Endothelial cell of umbilical vein (primary cell): Measurements from ENCODE around the gene GPR108. TPM values are rescaled to one million over a fixed set of nuclear protein-coding genes. Genes with fewer than 3 reads are reported as not detected.
"Not testable (repeated sequence)": the region's sequence is repeated elsewhere in the genome, so short reads cannot be mapped to it uniquely, and the experiment has no call there.

Source experiments
- BruUV-seq: library from RNA; stranded (reverse); fragments of 400-500 nt; replicated peaks from 2 replicates; lab custom pipeline; 2021; lab: Mats Ljungman, UMichigan
- CTCF ChIA-PET: fragments of 300-600, 350-600 bp; sonication (Branson Sonifier 250); formaldehyde crosslinking; loops from one replicate; lab custom pipeline; 2021; ENCODE audit warnings: antibody characterized with exemption, inconsistent platforms; lab: Charles Lee
- POLR2A ChIA-PET: fragments of 300-600, 350-600 bp; sonication (Branson Sonifier 250); formaldehyde crosslinking; loops from one replicate; lab custom pipeline; 2021; ENCODE audit warnings: antibody characterized with exemption, inconsistent platforms; lab: Charles Lee
- DNase-seq: peaks from one replicate; pipeline ENCODE4 v3.0.0-alpha.2; 2011; ENCODE audit warnings: low read depth, low spot score
- FAIRE-seq: peaks from 2 replicates; lab custom pipeline; 2011; peaks lifted over from hg19 to GRCh38; lab: Jason Lieb, UNC
- H2AFZ ChIP-seq: 2 replicates; pipeline ENCODE4 v1.6.0; 2012; ENCODE audit warnings: low read depth, low read length, control low read depth, inconsistent platforms
- H3K27ac ChIP-seq: 2 replicates; pipeline ENCODE4 v1.5.1; 2011; ENCODE audit warnings: low read depth, mild to moderate bottlenecking, control low read depth, low read length, moderate library complexity; ENCODE audit not compliant: insufficient read depth
- H3K27me3 ChIP-seq, 2 experiments: 2 replicates each; pipeline versions ENCODE4 v1.6.0 to v1.6.1; 2011; ENCODE audit warnings: low read length in 2 of 2, mixed read lengths in 1 of 2; ENCODE audit not compliant: control insufficient read depth in 2 of 2, insufficient read depth in 2 of 2
- H3K36me3 ChIP-seq, 2 experiments: 2 replicates in 1 of 2; 3 replicates in 1 of 2; pipeline ENCODE4 v1.5.1; 2011; ENCODE audit warnings: low read length in 2 of 2, mild to moderate bottlenecking in 1 of 2, moderate library complexity in 1 of 2; ENCODE audit not compliant: control insufficient read depth in 2 of 2, insufficient read depth in 2 of 2; ENCODE audit errors: extremely low read depth in 1 of 2
- H3K4me1 ChIP-seq: 3 replicates; pipeline ENCODE4 v1.5.1; 2011; ENCODE audit warnings: mild to moderate bottlenecking, low read length; ENCODE audit not compliant: control insufficient read depth, insufficient read depth; ENCODE audit errors: extremely low read depth
- H3K4me2 ChIP-seq: 2 replicates; pipeline ENCODE4 v1.6.1; 2011; ENCODE audit warnings: low read length, control low read depth, mixed read lengths; ENCODE audit not compliant: insufficient read depth
- H3K4me3 ChIP-seq, 3 experiments: fragments of 200-600 bp in 1 of 3; sonication (generic), shearing (Covaris generic) in 1 of 3; replicated peaks in 1 of 3; 2 replicates each; pipeline ENCODE4 v1.5.1; 2011 to 2016; ENCODE audit warnings: control low read depth in 3 of 3, low read length in 3 of 3, mild to moderate bottlenecking in 2 of 3, inconsistent platforms in 1 of 3, low read depth in 1 of 3, moderate library complexity in 1 of 3; ENCODE audit not compliant: insufficient read depth in 1 of 3
- H3K79me2 ChIP-seq: 2 replicates; pipeline ENCODE4 v1.6.0; 2012; ENCODE audit warnings: low read length, inconsistent platforms; ENCODE audit not compliant: control insufficient read depth, insufficient read depth
- H3K9ac ChIP-seq: replicated peaks from 2 replicates; pipeline ENCODE3; 2011; ENCODE audit warnings: low read length, control low read depth; ENCODE audit not compliant: insufficient read depth; ENCODE audit errors: extremely low read depth
- H3K9me1 ChIP-seq: replicated peaks from 3 replicates; pipeline ENCODE4 v1.6.0; 2011; ENCODE audit warnings: mild to moderate bottlenecking, low read length; ENCODE audit not compliant: control insufficient read depth, insufficient read depth; ENCODE audit errors: extremely low read depth
- H3K9me3 ChIP-seq: replicated peaks from 2 replicates; pipeline ENCODE4 v1.5.1; 2012; ENCODE audit warnings: low read length, inconsistent platforms; ENCODE audit not compliant: control insufficient read depth, insufficient read depth
- H4K20me1 ChIP-seq: replicated peaks from 2 replicates; pipeline ENCODE3; 2011; ENCODE audit warnings: mild to moderate bottlenecking, low read length; ENCODE audit not compliant: control insufficient read depth, insufficient read depth; ENCODE audit errors: extremely low read depth
- EZH2 ChIP-seq: IDR thresholded peaks from 2 replicates; pipeline ENCODE4 v1.6.1; 2012; ENCODE audit warnings: borderline replicate concordance, low read depth, mild to moderate bottlenecking, moderate library complexity, low read length, inconsistent platforms; ENCODE audit not compliant: severe bottlenecking
- FOS ChIP-seq: IDR thresholded peaks from 2 replicates; pipeline ENCODE4 v1.6.1; 2011; ENCODE audit warnings: mild to moderate bottlenecking, low read length, moderate library complexity, borderline replicate concordance; ENCODE audit not compliant: insufficient read depth
- GATA2 ChIP-seq: IDR thresholded peaks from 2 replicates; pipeline ENCODE4 v1.7.0; 2011; ENCODE audit warnings: low read depth, mild to moderate bottlenecking, moderate library complexity, mixed read lengths, low read length; ENCODE audit not compliant: insufficient read length, insufficient read depth
- JUN ChIP-seq: IDR thresholded peaks from 2 replicates; pipeline ENCODE4 v1.6.1; 2011; ENCODE audit warnings: borderline replicate concordance, low read depth; ENCODE audit not compliant: insufficient read length, insufficient read depth
- MAX ChIP-seq: IDR thresholded peaks from 2 replicates; pipeline ENCODE4 v1.6.1; 2011; ENCODE audit not compliant: insufficient read depth, insufficient read length
- MYC ChIP-seq: IDR thresholded peaks from one replicate; pipeline ENCODE4 v1.6.1; 2011; ENCODE audit warnings: mild to moderate bottlenecking, low read depth, low read length
- POLR2A ChIP-seq: IDR thresholded peaks from 2 replicates; pipeline ENCODE4 v1.6.1; 2012; ENCODE audit warnings: low read depth, mild to moderate bottlenecking, control low read depth, low read length
- POLR2AphosphoS5 ChIP-seq: IDR thresholded peaks from 2 replicates; pipeline ENCODE4 v1.6.1; 2012; ENCODE audit warnings: low read depth, mild to moderate bottlenecking, control low read depth, low read length, moderate library complexity; ENCODE audit not compliant: insufficient read depth
- dilution Hi-C: fragments of 300-500 bp; cut with MboI; formaldehyde crosslinking; loops from one replicate; pipeline ENCODE4 v1.15.0; 2019; ENCODE audit warnings: low sequenced_read_pairs; ENCODE audit not compliant: extremely low pct_ligation_motif_present
- intact Hi-C: fragments of 100-400 bp; cut with micrococcal nuclease; formaldehyde crosslinking; loops from one replicate; pipeline ENCODE4 v1.10.0; 2022
- polyA plus RNA-seq, 4 experiments: library from polyadenylated mRNA; depleted of rRNA in 3 of 4; stranded (reverse) in 3 of 4; unstranded in 1 of 4; fragments of >200 nt; gene quantifications; 2 replicates each; pipeline versions ENCODE4 v1.2.1 to v1.2.3, GENCODE V29; 2011 to 2012; ENCODE audit warnings: missing spikeins in 1 of 4
- total RNA-seq: library from RNA; stranded (reverse); gene quantifications from 2 replicates; pipeline ENCODE4 v1.2.3, GENCODE V29; 2021
- TF ChIP-seq, protein P1 (sequence below), 2 donors: IDR thresholded peaks; 1 replicate in 1 of 2; 2 replicates in 1 of 2; pipeline ENCODE4 v1.5.1; 2011; ENCODE audit warnings: low read length in 2 of 2, mild to moderate bottlenecking in 2 of 2, moderate library complexity in 2 of 2, control low read depth in 1 of 2, inconsistent platforms in 1 of 2, low read depth in 1 of 2; ENCODE audit not compliant: insufficient read depth in 1 of 2; ENCODE audit errors: extremely low read depth in 1 of 2

The GPR108 gene
- total and polyA plus RNA-seq, 2 donors (not counting 3 experiments of a cell fraction or from before 2014, with no cell fraction given): 68.5 to 80.2 TPM

- FAIRE-seq, H3K27ac ChIP-seq, H3K4me1 ChIP-seq, H3K36me3 ChIP-seq, H3K9me1 ChIP-seq, DNase-seq, H3K79me2 ChIP-seq, H3K4me2 ChIP-seq, H3K4me3 ChIP-seq, H4K20me1 ChIP-seq, H3K9ac ChIP-seq, H3K27me3 ChIP-seq, POLR2A ChIA-PET, dilution Hi-C loops, H2AFZ ChIP-seq, intact Hi-C loops, H3K9me3 ChIP-seq, BruUV-seq: not testable (repeated sequence)
- CTCF ChIA-PET: interaction anchor here (1.5 kb wide), 1 partner anchor 155 kb away, joined by 4 read pairs; no protein-coding TSS in a partner anchor
These were observed 28.5 kb downstream of the GPR108 start for GRCh38 chr19:6708913-6709312.

DNA sequence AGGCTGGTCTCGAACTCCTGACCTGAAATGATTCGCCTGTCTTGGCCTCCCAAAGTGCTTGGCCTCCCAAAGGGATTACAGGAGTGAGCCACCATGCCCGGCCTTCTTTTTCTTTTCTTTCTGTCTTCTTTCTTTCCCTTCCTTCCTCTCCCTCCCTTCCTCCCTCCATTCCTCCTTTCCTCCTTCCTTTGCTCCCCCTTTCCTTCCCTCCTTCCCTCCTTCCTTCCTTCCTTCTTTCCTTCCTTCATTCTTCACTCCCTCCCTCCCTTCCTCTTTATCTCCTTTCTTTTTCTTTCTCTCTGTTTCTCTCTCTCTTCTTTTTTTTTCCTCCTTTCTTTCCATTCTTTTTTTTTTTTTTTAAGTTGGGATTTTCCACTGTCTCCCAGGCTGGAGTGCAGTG is 29.0 kb downstream of the GPR108 start:
- intact Hi-C loops: no loop called here

More for the DNA sequence above, 29.0 kb downstream of the GPR108 start:
- Histone ChIP-seq H2AFZ (no peak overlapping the region), H3K9me3 (no peaks in the 10 kb centered on the region), H3K36me3 (no peaks in the 10 kb centered on the region), H3K4me1 (no peaks in the 10 kb centered on the region), H3K27ac (no peak overlapping the region), H3K9me1 (no peaks in the 10 kb centered on the region), H4K20me1 (no peaks in the 10 kb centered on the region), H3K9ac (no peak overlapping the region), H3K4me2 (no peak overlapping the region), H3K79me2 (no peaks in the 10 kb centered on the region), H3K27me3 (peaks cover 2 to 5% of the 10 kb centered on the region in 2 experiments), H3K4me3 (no peak overlapping the region)
- BruUV-seq: no TSS peak
- dilution Hi-C loops: no loop called here
- DNase-seq: no peak
- TF ChIP-seq EZH2 (no peak), POLR2AphosphoS5 (no peak), POLR2A (no peak), GATA2 (no peak), MYC (no peak), FOS (no peak), JUN (no peak), MAX (no peak)
- TF ChIP-seq, protein P1, sequence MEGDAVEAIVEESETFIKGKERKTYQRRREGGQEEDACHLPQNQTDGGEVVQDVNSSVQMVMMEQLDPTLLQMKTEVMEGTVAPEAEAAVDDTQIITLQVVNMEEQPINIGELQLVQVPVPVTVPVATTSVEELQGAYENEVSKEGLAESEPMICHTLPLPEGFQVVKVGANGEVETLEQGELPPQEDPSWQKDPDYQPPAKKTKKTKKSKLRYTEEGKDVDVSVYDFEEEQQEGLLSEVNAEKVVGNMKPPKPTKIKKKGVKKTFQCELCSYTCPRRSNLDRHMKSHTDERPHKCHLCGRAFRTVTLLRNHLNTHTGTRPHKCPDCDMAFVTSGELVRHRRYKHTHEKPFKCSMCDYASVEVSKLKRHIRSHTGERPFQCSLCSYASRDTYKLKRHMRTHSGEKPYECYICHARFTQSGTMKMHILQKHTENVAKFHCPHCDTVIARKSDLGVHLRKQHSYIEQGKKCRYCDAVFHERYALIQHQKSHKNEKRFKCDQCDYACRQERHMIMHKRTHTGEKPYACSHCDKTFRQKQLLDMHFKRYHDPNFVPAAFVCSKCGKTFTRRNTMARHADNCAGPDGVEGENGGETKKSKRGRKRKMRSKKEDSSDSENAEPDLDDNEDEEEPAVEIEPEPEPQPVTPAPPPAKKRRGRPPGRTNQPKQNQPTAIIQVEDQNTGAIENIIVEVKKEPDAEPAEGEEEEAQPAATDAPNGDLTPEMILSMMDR (IDR thresholded peaks at IDR 0.05; ENCODE audit: extremely low read depth in 1 of 2, insufficient read depth in 1 of 2, low read depth in 1 of 2, low read length in 2 of 2): no peak
- POLR2A ChIA-PET: no interaction called here
- CTCF ChIA-PET: interaction anchor here (0.6 to 1.5 kb wide), 2 partner anchors 155 to 436 kb away, joined by 3 to 4 read pairs; no protein-coding TSS in a partner anchor
- no peak for FAIRE-seq
